Psoas muscle (tissue), 8 donors: ENCODE results near the gene SPRED2. TPM values are rescaled to one million over a fixed set of nuclear protein-coding genes. Genes with fewer than 3 reads are reported as not detected.
"Not testable (repeated sequence)": the region's sequence is repeated elsewhere in the genome, so short reads cannot be mapped to it uniquely, and the experiment has no call there.

Experiments used
- ATAC-seq, 4 donors: fragments of 200-7000 bp; cut with Tn5 transposase; one replicate each; pipeline ENCODE4 v1.9.1; 2020; ENCODE audit warnings: moderate library complexity in 3 of 4, mild to moderate bottlenecking in 2 of 4
- DNase-seq, 2 donors: peaks; one replicate each; pipeline ENCODE4 v3.0.0-alpha.2; 2020
- H3K27ac ChIP-seq: fragments of 200-600 bp; one replicate; pipeline ENCODE4 v1.8.0; 2022
- H3K27me3 ChIP-seq, 3 donors: fragments of 200-600 bp in 1 of 3; one replicate each; pipeline versions ENCODE4 v1.6.1 to v1.8.0; 2013 to 2022; ENCODE audit warnings: low read length in 2 of 3, mild to moderate bottlenecking in 2 of 3, moderate library complexity in 1 of 3; ENCODE audit not compliant: insufficient read depth in 3 of 3
- H3K36me3 ChIP-seq, 2 donors: fragments of 200-600 bp in 1 of 2; one replicate each; pipeline versions ENCODE4 v1.6.1 to v1.8.0; 2013 to 2022; ENCODE audit warnings: low read depth in 1 of 2, mild to moderate bottlenecking in 1 of 2, moderate library complexity in 1 of 2; ENCODE audit not compliant: insufficient read depth in 1 of 2
- H3K4me1 ChIP-seq: fragments of 200-600 bp; one replicate; pipeline ENCODE4 v1.8.0; 2022
- H3K4me3 ChIP-seq: fragments of 200-600 bp; one replicate; pipeline ENCODE4 v1.8.0; 2022; ENCODE audit warnings: mild to moderate bottlenecking
- H3K9me3 ChIP-seq: fragments of 200-600 bp; one replicate; pipeline ENCODE4 v1.8.0; 2022
- CTCF ChIP-seq: fragments of 200-600 bp; IDR thresholded peaks from one replicate; pipeline ENCODE4 v1.8.0; 2022; ENCODE audit warnings: antibody characterized with exemption
- WGBS, 3 donors: extraction: QIAGEN DNeasy Blood & Tissue Kit; methylation state at CpG; one replicate each; pipeline versions ENCODE4 v1.1.6 to v1.1.7; 2013; 5-methylcytosine and 5-hydroxymethylcytosine counted together
- intact Hi-C, 2 donors: fragments of 100-400 bp; cut with DNase I; formaldehyde crosslinking; loops; one replicate each; pipeline versions ENCODE4 v1.11.0 to v1.14.2; 2022
- polyA plus RNA-seq, 3 donors: library from polyadenylated mRNA; stranded (reverse); fragments of 200-250 nt; gene quantifications; one replicate each; pipeline ENCODE4 v1.2.3, GENCODE V29; 2013
- total RNA-seq, 4 donors: library from RNA; stranded (reverse); fragmentation: NEBNext Ultra II Directional in 2 of 4; extraction: Animal tissue kit (Norgen Biotek cat#: 25700) in 2 of 4; gene quantifications; one replicate each; pipeline versions ENCODE4 v1.2.1 to v1.2.4, GENCODE V29; 2021 to 2023
- donor health status: healthy with polysubstance abuse.
- donor health status: DM: no; HTN: no; CAD: no; lungs with moderate emphysema.
- donor health status: Bipolar disorder and iron deficiency.
- donor health status: healthy.
- donor health status: DM: yes; HTN: yes; CAD: no.
- donor health status: DM: no; HTN: no; CAD: no.
- donor health status: DM: no; HTN: no; CAD: no.
- donor health status: DM: yes; HTN: yes; CAD: no.

Gene SPRED2
- total and polyA plus RNA-seq, 7 donors = 3.8 to 16.9 (median 8.5) TPM

GRCh38 chr2:65340898-65341681 lies 91.3 kb downstream of the SPRED2 start:
- intact Hi-C loops = no loop called here
- 83 to 89% (median 86%) methylated on average over 9 of the region's 9 CpGs for WGBS, 3 donors

GRCh38 chr2:65339648-65340047 lies 92.8 kb downstream of the SPRED2 start:
- ATAC-seq (no peak), DNase-seq (no peak)
- Histone ChIP-seq H3K27ac (no peak overlapping the region), H3K9me3 (no peaks in the 10 kb centered on the region), H3K36me3 (no peaks in the 10 kb centered on the region), H3K4me3 (no peak overlapping the region), H3K4me1 (no peaks in the 10 kb centered on the region), H3K27me3 (no peaks in the 10 kb centered on the region)
- intact Hi-C loops = no loop called here
- TF ChIP-seq CTCF = no peak

More at GRCh38 chr2:65340898-65341681, 91.3 kb downstream of the SPRED2 start:
- ATAC-seq (no peak), DNase-seq (no peak)
- H3K9me3 ChIP-seq = no peaks in the 10 kb centered on the region
- no peaks in the 10 kb centered on the region for H3K27me3 ChIP-seq
- no peaks in the 10 kb centered on the region for H3K4me1 ChIP-seq
- no peak overlapping the region for H3K4me3 ChIP-seq
- no peak overlapping the region for H3K27ac ChIP-seq
- no peak for TF ChIP-seq CTCF
- H3K36me3 ChIP-seq = no peaks in the 10 kb centered on the region

- WGBS, 3 donors = 96 to 97% (median 97%) methylated on average over 18 to 36 of the region's 39 CpGs
- H3K4me3 ChIP-seq = not testable (repeated sequence)
Observed at GRCh38 chr2:65338830-65339495, 93.4 kb downstream of the SPRED2 start.

GRCh38 chr2:65337915-65338314 lies 94.5 kb downstream of the SPRED2 start:
- H3K4me3 ChIP-seq, H3K4me1 ChIP-seq, H3K27me3 ChIP-seq, intact Hi-C loops, H3K36me3 ChIP-seq, DNase-seq, H3K9me3 ChIP-seq, H3K27ac ChIP-seq, ATAC-seq: not testable (repeated sequence)
- WGBS, 3 donors = 91 to 96% (median 94%) methylated on average over 4 to 6 of the region's 11 CpGs

More at GRCh38 chr2:65338830-65339495, 93.4 kb downstream of the SPRED2 start:
- H3K9me3 ChIP-seq, H3K27me3 ChIP-seq, H3K36me3 ChIP-seq, DNase-seq, H3K27ac ChIP-seq, ATAC-seq, H3K4me1 ChIP-seq, intact Hi-C loops: not testable (repeated sequence)

GRCh38 chr2:65334714-65335113 lies 97.7 kb downstream of the SPRED2 start:
- no peaks in the 10 kb centered on the region for H3K9me3 ChIP-seq
- no peak overlapping the region for H3K4me3 ChIP-seq
- no peak for DNase-seq
- intact Hi-C loops = no loop called here
- WGBS, 3 donors = 93 to 95% (median 94%) methylated on average over 4 of the region's 4 CpGs
- no peaks in the 10 kb centered on the region for H3K27me3 ChIP-seq
- no peaks in the 10 kb centered on the region for H3K4me1 ChIP-seq
- no peak overlapping the region for H3K27ac ChIP-seq
- ATAC-seq = no peak
- H3K36me3 ChIP-seq = no peaks in the 10 kb centered on the region
- no peak for TF ChIP-seq CTCF
